ENCODE data around the gene GRID2. TPM values are rescaled to one million over a fixed set of nuclear protein-coding genes. Genes with fewer than 3 reads are reported as not detected.

The GRID2 gene
- polyA plus RNA-seq, 1 donor (not counting 4 experiments of a cell fraction or from before 2014, with no cell fraction given) = not detected

GRCh38 chr4:92304121-92304520 lies 355 bp downstream of the GRID2 start:
- DNase-seq (ENCODE audit: low read depth, low spot score) = no peak

GRCh38 chr4:92304606-92305005 lies 840 bp downstream of the GRID2 start:
- Histone ChIP-seq H3K9me1 (ENCODE audit: control insufficient read depth, extremely low read depth, insufficient read depth, low read length) (no peaks in the 10 kb centered on the region), H3K27me3 (ENCODE audit: control insufficient read depth, extremely low read depth, insufficient read depth, low read length) (peaks cover 44% of the 10 kb centered on the region), H3K9ac (ENCODE audit: control insufficient read depth, extremely low read depth, insufficient read depth, low read length) (no peak overlapping the region), H3K4me3 (ENCODE audit: control insufficient read depth in 2 of 3, extremely low read depth in 1 of 3, insufficient read depth in 2 of 3, low read depth in 1 of 3, low read length in 3 of 3) (no peak overlapping the region), H3K27ac (ENCODE audit: control insufficient read depth, insufficient read depth, low read length) (no peak overlapping the region), H3K9me3 (ENCODE audit: control insufficient read depth, low read depth, low read length) (no peaks in the 10 kb centered on the region), H4K20me1 (ENCODE audit: control insufficient read depth, extremely low read depth, insufficient read depth, low read length) (no peaks in the 10 kb centered on the region), H3K79me2 (ENCODE audit: control insufficient read depth, insufficient read depth, low read length) (no peaks in the 10 kb centered on the region), H2AFZ (ENCODE audit: control insufficient read depth, low read length) (no peak overlapping the region), H3K4me1 (ENCODE audit: control insufficient read depth, extremely low read depth, insufficient read depth, low read length) (peaks cover 17% of the 10 kb centered on the region), H3K36me3 (ENCODE audit: control insufficient read depth in 2 of 2, extremely low read depth in 1 of 2, insufficient read depth in 2 of 2, low read length in 2 of 2) (no peaks in the 10 kb centered on the region), H3K4me2 (ENCODE audit: control insufficient read depth, extremely low read depth, insufficient read depth, low read depth, low read length) (peak overlapping the region; percentile 70)
- DNase-seq (ENCODE audit: low read depth, low spot score) (no peak), FAIRE-seq (no peak)
- dilution Hi-C loops (cut with MboI; ENCODE audit: extremely low pct_ligation_motif_present, low sequenced_read_pairs) = no loop called here
- TF ChIP-seq CTCF (optimal IDR thresholded peaks at IDR 0.05 in 1 of 3, IDR thresholded peaks at IDR 0.05 in 1 of 3, conservative IDR thresholded peaks at IDR 0.05 in 1 of 3; ENCODE audit: extremely low read depth in 1 of 3, insufficient read depth in 2 of 3, low read length in 3 of 3) = no peak
- TF ChIP-seq EZH2 (IDR thresholded peaks at IDR 0.05; ENCODE audit: low read length) = peak; percentile 75

More at GRCh38 chr4:92304121-92304520, 355 bp downstream of the GRID2 start:
- peaks cover 44% of the 10 kb centered on the region for H3K27me3 ChIP-seq (ENCODE audit: control insufficient read depth, extremely low read depth, insufficient read depth, low read length)
- H2AFZ ChIP-seq (ENCODE audit: control insufficient read depth, low read length) = no peak overlapping the region
- peaks cover 17% of the 10 kb centered on the region for H3K4me1 ChIP-seq (ENCODE audit: control insufficient read depth, extremely low read depth, insufficient read depth, low read length)
- no peaks in the 10 kb centered on the region for H3K79me2 ChIP-seq (ENCODE audit: control insufficient read depth, insufficient read depth, low read length)
- H4K20me1 ChIP-seq (ENCODE audit: control insufficient read depth, extremely low read depth, insufficient read depth, low read length) = no peaks in the 10 kb centered on the region
- H3K9me3 ChIP-seq (ENCODE audit: control insufficient read depth, low read depth, low read length) = no peaks in the 10 kb centered on the region
- no peak overlapping the region for H3K4me2 ChIP-seq (ENCODE audit: control insufficient read depth, extremely low read depth, insufficient read depth, low read depth, low read length)
- dilution Hi-C loops (cut with MboI; ENCODE audit: extremely low pct_ligation_motif_present, low sequenced_read_pairs) = no loop called here
- no peak overlapping the region for H3K27ac ChIP-seq (ENCODE audit: control insufficient read depth, insufficient read depth, low read length)
- no peak overlapping the region for H3K9ac ChIP-seq (ENCODE audit: control insufficient read depth, extremely low read depth, insufficient read depth, low read length)
- no peak for TF ChIP-seq CTCF (optimal IDR thresholded peaks at IDR 0.05 in 1 of 3, IDR thresholded peaks at IDR 0.05 in 1 of 3, conservative IDR thresholded peaks at IDR 0.05 in 1 of 3; ENCODE audit: extremely low read depth in 1 of 3, insufficient read depth in 2 of 3, low read length in 3 of 3)
- TF ChIP-seq EZH2 (IDR thresholded peaks at IDR 0.05; ENCODE audit: low read length) = no peak
- H3K4me3 ChIP-seq (ENCODE audit: control insufficient read depth in 2 of 3, extremely low read depth in 1 of 3, insufficient read depth in 2 of 3, low read depth in 1 of 3, low read length in 3 of 3) = no peak overlapping the region
- FAIRE-seq = no peak
- no peaks in the 10 kb centered on the region for H3K36me3 ChIP-seq (ENCODE audit: control insufficient read depth in 2 of 2, extremely low read depth in 1 of 2, insufficient read depth in 2 of 2, low read length in 2 of 2)
- no peaks in the 10 kb centered on the region for H3K9me1 ChIP-seq (ENCODE audit: control insufficient read depth, extremely low read depth, insufficient read depth, low read length)
